Measurements from ENCODE around the gene PTPRM. TPM values are rescaled to one million over a fixed set of nuclear protein-coding genes. Genes with fewer than 3 reads are reported as not detected.

PTPRM gene
- total RNA-seq, 1 donor from 2014 or later, result 13.9 TPM

DNA sequence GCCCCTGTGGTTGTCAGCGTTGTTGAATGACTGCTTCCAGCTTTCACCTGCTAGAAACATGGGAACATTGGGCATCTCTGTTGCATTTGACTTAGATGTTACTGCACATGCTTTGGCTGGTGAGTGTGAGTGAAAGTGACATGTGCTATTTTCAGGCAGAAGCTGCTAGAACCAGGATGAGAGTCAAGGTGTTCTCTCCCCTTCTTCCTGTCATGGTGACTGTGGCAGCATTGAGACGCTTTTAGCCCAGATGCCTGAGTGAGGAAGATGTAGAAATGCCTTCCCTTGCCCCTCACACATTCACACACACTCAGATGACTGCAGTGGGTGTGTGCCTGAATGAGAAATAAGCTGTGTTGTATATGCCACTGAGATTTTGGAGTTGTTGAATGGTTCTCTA, 220.2 kb downstream of the PTPRM start:
- Mint-ChIP-seq H3K27ac (no peak overlapping the region), H3K27me3 (ENCODE audit: insufficient read depth, low read depth) (peaks cover 2% of the 10 kb centered on the region), H3K36me3 (peaks cover 7% of the 10 kb centered on the region), H3K9me3 (peaks cover 4% of the 10 kb centered on the region), H3K4me3 (no peak overlapping the region), H3K4me1 (peaks cover 34% of the 10 kb centered on the region)
- Histone ChIP-seq H4K20me1 (ENCODE audit: low read depth) (no peaks in the 10 kb centered on the region), H3K79me2 (ENCODE audit: low read depth) (no peaks in the 10 kb centered on the region), H3K36me3 (no peaks in the 10 kb centered on the region), H3K27me3 (no peaks in the 10 kb centered on the region), H3F3A (ENCODE audit: low read depth) (peaks cover 24% of the 10 kb centered on the region), H3K4me2 (no peak overlapping the region), H3K27ac (no peak overlapping the region), H3K4me3 (no peak overlapping the region), H2AFZ (replicated peaks) (no peak overlapping the region), H3K9me3 (ENCODE audit: low read depth) (no peaks in the 10 kb centered on the region), H3K4me1 (peaks cover 20% of the 10 kb centered on the region), H3K9ac (no peak overlapping the region)
- no peak for TF ChIP-seq EZH2phosphoT487 (IDR thresholded peaks at IDR 0.05)
- no peak for TF ChIP-seq EZH2 (IDR thresholded peaks at IDR 0.05)
- TF ChIP-seq CTCF (IDR thresholded peaks at IDR 0.05), result no peak
- no peak for DNase-seq (ENCODE audit: low spot score)

DNA sequence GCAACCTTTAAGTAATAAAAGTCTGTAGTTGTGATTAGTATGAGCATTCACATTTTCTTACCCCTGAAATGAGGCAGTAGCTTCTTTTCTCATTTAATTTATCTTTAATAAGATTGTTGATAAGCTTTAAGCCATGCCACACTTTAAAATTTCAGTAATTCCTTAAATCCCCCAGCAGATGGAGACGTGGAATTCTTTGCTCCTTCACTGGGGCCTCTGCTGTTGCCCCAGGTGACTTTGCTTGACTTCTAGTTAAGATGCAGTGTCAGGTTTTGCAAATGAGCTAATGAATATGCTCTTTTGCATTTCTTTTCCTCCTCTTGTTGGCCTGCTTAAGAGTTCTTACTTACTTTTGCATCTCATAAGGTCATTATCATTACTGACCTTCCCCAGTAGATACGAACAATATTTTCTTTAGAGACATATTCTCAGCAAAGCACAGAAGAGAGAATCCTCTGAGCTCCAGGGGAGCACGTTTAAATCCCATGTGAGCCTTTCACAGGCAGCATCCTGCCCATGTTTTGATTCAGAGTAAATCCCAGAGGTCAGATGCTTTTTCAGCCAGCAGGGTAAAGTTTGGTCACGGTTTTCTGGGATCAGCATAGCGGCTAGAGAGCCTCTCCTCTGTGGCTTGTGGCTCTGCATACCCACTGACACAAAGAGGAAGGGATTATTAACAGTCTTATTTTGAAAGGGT, 222.9 kb downstream of the PTPRM start:
- peak overlapping the region; percentile 62 for H3K4me3 Mint-ChIP-seq

GRCh38 chr18:7793100-7793499, 226.0 kb downstream of the PTPRM start:
- no peak for TF ChIP-seq CTCF (IDR thresholded peaks at IDR 0.05)
- TF ChIP-seq EZH2 (IDR thresholded peaks at IDR 0.05), result no peak
- TF ChIP-seq EZH2phosphoT487 (IDR thresholded peaks at IDR 0.05), result no peak
- Mint-ChIP-seq H3K27me3 (ENCODE audit: insufficient read depth, low read depth) (peaks cover 2% of the 10 kb centered on the region), H3K9me3 (peaks cover 16% of the 10 kb centered on the region), H3K4me1 (peaks cover 27% of the 10 kb centered on the region), H3K4me3 (no peak overlapping the region), H3K27ac (no peak overlapping the region), H3K36me3 (peaks cover 18% of the 10 kb centered on the region)
- H4K20me1 ChIP-seq (ENCODE audit: low read depth), result no peaks in the 10 kb centered on the region
- H2AFZ ChIP-seq (replicated peaks), result no peak overlapping the region
- H3K4me2 ChIP-seq, result no peak overlapping the region
- no peak for DNase-seq (ENCODE audit: low spot score)
- no peak overlapping the region for H3K27ac ChIP-seq
- no peaks in the 10 kb centered on the region for H3K9me3 ChIP-seq (ENCODE audit: low read depth)
- no peak overlapping the region for H3K4me3 ChIP-seq
- no peaks in the 10 kb centered on the region for H3K27me3 ChIP-seq
- peaks cover 20% of the 10 kb centered on the region for H3K4me1 ChIP-seq
- no peak overlapping the region for H3K9ac ChIP-seq
- no peaks in the 10 kb centered on the region for H3K36me3 ChIP-seq
- no peaks in the 10 kb centered on the region for H3K79me2 ChIP-seq (ENCODE audit: low read depth)
- H3F3A ChIP-seq (ENCODE audit: low read depth), result peaks cover 24% of the 10 kb centered on the region

More for the DNA sequence above, 222.9 kb downstream of the PTPRM start:
- Mint-ChIP-seq H3K9me3 (peaks cover 13% of the 10 kb centered on the region), H3K27me3 (ENCODE audit: insufficient read depth, low read depth) (peaks cover 2% of the 10 kb centered on the region), H3K27ac (peak overlapping the region; percentile 94), H3K4me1 (peaks cover 34% of the 10 kb centered on the region), H3K36me3 (peaks cover 13% of the 10 kb centered on the region)
- peaks cover 20% of the 10 kb centered on the region for H3K4me1 ChIP-seq
- H3K79me2 ChIP-seq (ENCODE audit: low read depth), result no peaks in the 10 kb centered on the region
- peak overlapping the region; percentile 8 for H3K4me3 ChIP-seq
- peak overlapping the region; percentile 28 for H2AFZ ChIP-seq (replicated peaks)
- H3K4me2 ChIP-seq, result peak overlapping the region; percentile 67
- TF ChIP-seq CTCF (IDR thresholded peaks at IDR 0.05) (peak; percentile 67), EZH2phosphoT487 (IDR thresholded peaks at IDR 0.05) (no peak)
- H3K9ac ChIP-seq, result no peak overlapping the region
- H3K27me3 ChIP-seq, result no peaks in the 10 kb centered on the region
- no peaks in the 10 kb centered on the region for H3K36me3 ChIP-seq
- peak; percentile 79 for DNase-seq (ENCODE audit: low spot score)
- H4K20me1 ChIP-seq (ENCODE audit: low read depth), result no peaks in the 10 kb centered on the region
- H3K9me3 ChIP-seq (ENCODE audit: low read depth), result no peaks in the 10 kb centered on the region
- H3F3A ChIP-seq (ENCODE audit: low read depth), result peaks cover 24% of the 10 kb centered on the region
- peak overlapping the region; percentile 15 for H3K27ac ChIP-seq

Measured in neural progenitor cell (in vitro differentiated cells).